A549 (cell line): Measurements from ENCODE around the gene PRKAG2. TPM values are rescaled to one million over a fixed set of nuclear protein-coding genes. Genes with fewer than 3 reads are reported as not detected.

Experiments
- ATAC-seq, 2 experiments: fragments of 200-7000 bp in 1 of 2; fragments of >200 bp in 1 of 2; cut with Nextera tagmentation in 1 of 2; cut with Tn5 transposase in 1 of 2; 3 replicates each; pipeline versions ENCODE4 v1.8.0 to v1.9.1; 2018 to 2020; ENCODE audit warnings: mild to moderate bottlenecking in 1 of 2, moderate library complexity in 1 of 2
- CTCF ChIA-PET: fragments of 300-600 bp; sonication (Branson Sonifier 250); formaldehyde crosslinking; extraction: SDS; loops from one replicate; lab custom pipeline; 2021; ENCODE audit warnings: antibody characterized with exemption, inconsistent platforms; lab: Yijun Ruan, JAX
- POLR2A ChIA-PET: fragments of 350-600 bp; formaldehyde crosslinking; extraction: SDS; loops from one replicate; lab custom pipeline; 2021; ENCODE audit warnings: antibody characterized with exemption, inconsistent platforms; lab: Yijun Ruan, JAX
- DNase-seq, 2 experiments: peaks; one replicate each; pipeline versions ENCODE4 v3.0.0 to v3.0.0-alpha.2; 2011 to 2016; ENCODE audit warnings: low read depth in 1 of 2, low spot score in 1 of 2
- FAIRE-seq: peaks from 2 replicates; lab custom pipeline; 2011; peaks lifted over from hg19 to GRCh38; lab: Jason Lieb, UNC
- H3K27ac ChIP-seq, 2 experiments: fragments of >200 bp; sonication (Bioruptor Twin); formaldehyde crosslinking; 3 replicates each; pipeline ENCODE4 v1.5.1; 2016 to 2017
- H3K4me1 ChIP-seq: fragments of >200 bp; sonication (Bioruptor Twin); formaldehyde crosslinking; 3 replicates; pipeline ENCODE4 v1.6.1; 2016
- H3K4me2 ChIP-seq: fragments of >200 bp; sonication (Bioruptor Twin); formaldehyde crosslinking; 3 replicates; pipeline ENCODE4 v1.6.1; 2016
- H3K4me3 ChIP-seq: fragments of >200 bp; sonication (Bioruptor Twin); formaldehyde crosslinking; 3 replicates; pipeline ENCODE4 v1.5.1; 2016
- H3K9me3 ChIP-seq: fragments of >200 bp; sonication (Bioruptor Twin); formaldehyde crosslinking; 3 replicates; pipeline ENCODE4 v1.6.1; 2016
- ATOH8 ChIP-seq: fragments of 250-450 bp; sonication (Bioruptor Pico); IDR thresholded peaks from 2 replicates; pipeline ENCODE4 v1.5.0; 2020; ENCODE audit warnings: low read depth, mild to moderate bottlenecking, moderate library complexity
- CHD2 ChIP-seq: fragments of 150-350 bp; IDR thresholded peaks from 2 replicates; pipeline ENCODE4 v1.6.1; 2014; ENCODE audit warnings: low read length; ENCODE audit not compliant: partially characterized antibody
- ESRRA ChIP-seq: fragments of 150-350 bp; IDR thresholded peaks from 2 replicates; pipeline ENCODE4 v1.6.1; 2014; ENCODE audit warnings: mild to moderate bottlenecking, low read length, borderline replicate concordance
- HDAC2 ChIP-seq: fragments of 200-600 bp; sonication (generic); IDR thresholded peaks from 2 replicates; pipeline ENCODE4 v1.6.1; 2016
- HEYL ChIP-seq: fragments of 250-450 bp; sonication (Bioruptor Pico); IDR thresholded peaks from 2 replicates; pipeline ENCODE4 v1.8.0; 2021; ENCODE audit warnings: mild to moderate bottlenecking, moderate library complexity
- HMGXB4 ChIP-seq: fragments of 250-450 bp; sonication (Bioruptor Pico); IDR thresholded peaks from 2 replicates; pipeline ENCODE4 v1.5.0; 2021; ENCODE audit warnings: mild to moderate bottlenecking, moderate library complexity, borderline replicate concordance
- HOXA7 ChIP-seq: fragments of 250-450 bp; sonication (Bioruptor Pico); IDR thresholded peaks from 2 replicates; pipeline ENCODE4 v1.5.0; 2020; ENCODE audit warnings: mild to moderate bottlenecking, moderate library complexity
- HOXB13 ChIP-seq: fragments of 250-450 bp; sonication (Bioruptor Pico); IDR thresholded peaks from 2 replicates; pipeline ENCODE4 v1.5.0; 2020; ENCODE audit warnings: low read depth, mild to moderate bottlenecking, moderate library complexity
- KDM5A ChIP-seq: fragments of 200-600 bp; sonication (generic); IDR thresholded peaks from 2 replicates; pipeline ENCODE4 v1.6.1; 2016; ENCODE audit warnings: antibody characterized with exemption, mild to moderate bottlenecking
- NPAS2 ChIP-seq: fragments of 250-450 bp; sonication (Bioruptor Pico); IDR thresholded peaks from 2 replicates; pipeline ENCODE4 v1.8.0; 2022; ENCODE audit warnings: mild to moderate bottlenecking, moderate library complexity, borderline replicate concordance
- PHF8 ChIP-seq: fragments of 200-600 bp; sonication (generic); IDR thresholded peaks from 2 replicates; pipeline ENCODE4 v1.6.1; 2016; ENCODE audit warnings: low read depth, mild to moderate bottlenecking, antibody characterized with exemption, moderate library complexity, borderline replicate concordance
- RAD21 ChIP-seq, 2 experiments: fragments of >200 bp in 1 of 2; sonication (Bioruptor Twin) in 1 of 2; formaldehyde crosslinking in 1 of 2; IDR thresholded peaks in 1 of 2; conservative IDR thresholded peaks in 1 of 2; 2 replicates in 1 of 2; 3 replicates in 1 of 2; pipeline ENCODE4 v1.6.1; 2012 to 2018; ENCODE audit warnings: inconsistent platforms in 1 of 2
- RCOR1 ChIP-seq: fragments of 150-350 bp; IDR thresholded peaks from 2 replicates; pipeline ENCODE4 v1.6.1; 2014; ENCODE audit warnings: antibody characterized with exemption, low read length, low read depth
- ZC3H11A ChIP-seq: fragments of 450-650 bp; IDR thresholded peaks from 2 replicates; pipeline ENCODE4 v1.6.1; 2014; ENCODE audit warnings: antibody characterized with exemption, mild to moderate bottlenecking
- WGBS: methylation state at CpG from one replicate; pipeline ENCODE4 v1.1.6; 2017; ENCODE audit errors: missing lambda C conversion rate; 5-methylcytosine and 5-hydroxymethylcytosine counted together
- polyA plus RNA-seq, 4 experiments: library from polyadenylated mRNA; depleted of rRNA in 3 of 4; stranded (reverse); fragments of >200 nt; fragmentation: RNase III in 1 of 4; extraction: RNeasy Plus Mini Kit Qiagen cat#74134 plus additional on column Dnase treatment in 1 of 4; gene quantifications; 2 replicates in 3 of 4; 3 replicates in 1 of 4; pipeline ENCODE4 v1.2.3, GENCODE V29; 2011 to 2017
- TF ChIP-seq, protein P1 (sequence below): IDR thresholded peaks from 2 replicates; pipeline ENCODE4 v1.6.1; 2012

Gene PRKAG2
- polyA plus RNA-seq, 2 of the 4 experiments (the other 2 are of a cell fraction) = 26.5 to 31.7 TPM

- TF ChIP-seq HOXA7 = no peak
- TF ChIP-seq ATOH8 (CRISPR knock-in tag) = no peak
- TF ChIP-seq, all 56 proteins: peak for 0
Measured at GRCh38 chr7:151641587-151641986, 235.3 kb downstream of the PRKAG2 start (continued).

DNA sequence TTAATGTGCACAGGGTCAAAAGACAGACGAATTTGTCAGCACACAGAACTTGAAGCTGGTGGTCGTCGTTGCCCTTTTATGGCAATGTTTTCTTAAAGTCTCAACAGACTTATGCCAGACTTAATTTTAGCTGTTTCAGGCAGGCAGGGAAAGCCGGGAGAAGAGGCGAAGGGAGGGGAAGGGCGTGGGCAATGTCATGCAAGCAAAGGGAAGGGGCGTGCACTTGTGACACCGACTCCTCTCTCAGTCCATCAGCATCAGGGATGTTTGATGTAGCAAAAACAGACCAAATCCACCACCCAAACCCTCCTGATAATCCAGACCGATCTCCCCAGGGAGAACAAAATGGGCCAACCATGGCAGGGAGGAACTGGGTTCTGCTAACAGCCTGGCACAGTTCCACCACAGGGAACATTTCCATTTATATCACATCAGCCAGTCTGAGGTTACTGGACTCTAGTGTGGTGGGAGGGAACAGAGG is 239.1 kb downstream of the PRKAG2 start:
- POLR2A ChIA-PET = interaction anchor here (0.7 kb wide), 1 partner anchor 241 kb away, joined by 4 read pairs; no protein-coding TSS in a partner anchor
- FAIRE-seq = no peak
- WGBS = 34% methylated on average over 9 of the region's 9 CpGs

GRCh38 chr7:151634643-151635042 is 242.3 kb downstream of the PRKAG2 start:
- 91% methylated on average over 2 of the region's 2 CpGs for WGBS

More for the DNA sequence above, 239.1 kb downstream of the PRKAG2 start:
- CTCF ChIA-PET = interaction anchor here (1.3 to 1.6 kb wide), 2 partner anchors 9 to 108 kb away, joined by 4 read pairs; no protein-coding TSS in a partner anchor
- no peak overlapping the region for H3K4me3 ChIP-seq
- no peak for TF ChIP-seq NPAS2 (CRISPR knock-in tag)
- TF ChIP-seq ZC3H11A = no peak
- TF ChIP-seq RAD21 (conservative IDR thresholded peaks at IDR 0.05 in 1 of 2, IDR thresholded peaks at IDR 0.05 in 1 of 2) = no peak
- no peak for TF ChIP-seq RCOR1
- no peak for TF ChIP-seq HOXB13
- TF ChIP-seq, protein P1, sequence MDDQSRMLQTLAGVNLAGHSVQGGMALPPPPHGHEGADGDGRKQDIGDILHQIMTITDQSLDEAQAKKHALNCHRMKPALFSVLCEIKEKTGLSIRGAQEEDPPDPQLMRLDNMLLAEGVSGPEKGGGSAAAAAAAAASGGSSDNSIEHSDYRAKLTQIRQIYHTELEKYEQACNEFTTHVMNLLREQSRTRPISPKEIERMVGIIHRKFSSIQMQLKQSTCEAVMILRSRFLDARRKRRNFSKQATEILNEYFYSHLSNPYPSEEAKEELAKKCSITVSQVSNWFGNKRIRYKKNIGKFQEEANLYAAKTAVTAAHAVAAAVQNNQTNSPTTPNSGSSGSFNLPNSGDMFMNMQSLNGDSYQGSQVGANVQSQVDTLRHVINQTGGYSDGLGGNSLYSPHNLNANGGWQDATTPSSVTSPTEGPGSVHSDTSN = no peak
- no peak for TF ChIP-seq CHD2
- TF ChIP-seq HDAC2 = no peak
- no peaks in the 10 kb centered on the region; the same call in 2 of the 3 replicates for H3K9me3 ChIP-seq
- H3K27ac ChIP-seq = peak overlapping the region; percentile 50 to 60; a peak in 4 of 6 replicates
- H3K4me1 ChIP-seq = peaks cover 31% of the 10 kb centered on the region
- H3K4me2 ChIP-seq = peak overlapping the region; percentile 41
- DNase-seq (no peak), ATAC-seq (peak; percentile 43 to 64; a peak in 4 of 6 replicates)

GRCh38 chr7:151633516-151633812 is 243.5 kb downstream of the PRKAG2 start:
- H3K9me3 ChIP-seq = no peaks in the 10 kb centered on the region; the same call in 2 of the 3 replicates
- no peak overlapping the region for H3K4me3 ChIP-seq
- POLR2A ChIA-PET = no interaction called here
- FAIRE-seq (no peak), ATAC-seq (no peak), DNase-seq (no peak)
- no peak overlapping the region for H3K4me2 ChIP-seq
- no peak for TF ChIP-seq HMGXB4
- TF ChIP-seq PHF8 = no peak
- no peak for TF ChIP-seq HEYL (CRISPR knock-in tag)
- TF ChIP-seq KDM5A = no peak
- WGBS = 96% methylated on average over 1 of the region's 1 CpG
- H3K27ac ChIP-seq = no peak overlapping the region; a peak in 1 of 6 replicates
- CTCF ChIA-PET = interaction anchor here (0.5 to 14.2 kb wide), 27 partner anchors 9 to 345 kb away, joined by 3 to 173 read pairs (median 8); no protein-coding TSS in a partner anchor
- H3K4me1 ChIP-seq = peaks cover 37% of the 10 kb centered on the region

More at GRCh38 chr7:151634643-151635042, 242.3 kb downstream of the PRKAG2 start:
- no peak for TF ChIP-seq RCOR1
- no peak for TF ChIP-seq ESRRA
- Histone ChIP-seq H3K4me1 (peaks cover 34% of the 10 kb centered on the region), H3K4me2 (no peak overlapping the region), H3K27ac (no peak overlapping the region; a peak in 1 of 6 replicates), H3K4me3 (no peak overlapping the region), H3K9me3 (no peaks in the 10 kb centered on the region; the same call in 2 of the 3 replicates)
- FAIRE-seq (no peak), ATAC-seq (no peak), DNase-seq (no peak)
- ChIA-PET CTCF (interaction anchor here (0.7 to 14.2 kb wide), 12 partner anchors 9 to 126 kb away, joined by 3 to 173 read pairs (median 3); no protein-coding TSS in a partner anchor), POLR2A (no interaction called here)
